Measurements from ENCODE around the gene MRPS35.
A peak's percentile ranks its signal among the peaks of the same experiment; 100 is the strongest.
"Not testable (repeated sequence)": the region's sequence is repeated elsewhere in the genome, so short reads cannot be mapped to it uniquely, and the experiment has no call there.

Gene MRPS35

GRCh38 chr12:27733052-27733656, 22.5 kb downstream of the MRPS35 start:
- Histone ChIP-seq H3K9me3 (ENCODE audit: control insufficient read depth, insufficient read depth, low read length) (no peaks in the 10 kb centered on the region), H3K9me2 (replicated peaks; ENCODE audit: control insufficient read depth, low read length) (no peaks in the 10 kb centered on the region), H3K4me2 (ENCODE audit: low read length) (no peak overlapping the region), H3K36me3 (ENCODE audit: control insufficient read depth, low read length) (peaks cover 67% of the 10 kb centered on the region), H3K4me1 (ENCODE audit: control insufficient read depth, low read length) (no peaks in the 10 kb centered on the region), H3K27ac (ENCODE audit: low read depth, low read length) (no peak overlapping the region), H3F3A (ENCODE audit: control insufficient read depth, insufficient read depth) (0 out of 2 replicates have a peak, but pooled peaks cover 3% of the 10 kb centered on the region), H3K79me2 (ENCODE audit: control insufficient read depth, low read length) (no peaks in the 10 kb centered on the region), H3K27me3 (ENCODE audit: control insufficient read depth, low read length) (no peaks in the 10 kb centered on the region), H4K20me1 (ENCODE audit: control insufficient read depth, insufficient read depth, low read depth, low read length) (0 out of 2 replicates have a peak, but pooled peaks cover 3% of the 10 kb centered on the region), H3K4me3 (ENCODE audit: low read length) (no peak overlapping the region)
- TF ChIP-seq EZH2phosphoT487 (IDR thresholded peaks at IDR 0.05; ENCODE audit: borderline replicate concordance, low read length), result no peak
- TF ChIP-seq, protein P1, sequence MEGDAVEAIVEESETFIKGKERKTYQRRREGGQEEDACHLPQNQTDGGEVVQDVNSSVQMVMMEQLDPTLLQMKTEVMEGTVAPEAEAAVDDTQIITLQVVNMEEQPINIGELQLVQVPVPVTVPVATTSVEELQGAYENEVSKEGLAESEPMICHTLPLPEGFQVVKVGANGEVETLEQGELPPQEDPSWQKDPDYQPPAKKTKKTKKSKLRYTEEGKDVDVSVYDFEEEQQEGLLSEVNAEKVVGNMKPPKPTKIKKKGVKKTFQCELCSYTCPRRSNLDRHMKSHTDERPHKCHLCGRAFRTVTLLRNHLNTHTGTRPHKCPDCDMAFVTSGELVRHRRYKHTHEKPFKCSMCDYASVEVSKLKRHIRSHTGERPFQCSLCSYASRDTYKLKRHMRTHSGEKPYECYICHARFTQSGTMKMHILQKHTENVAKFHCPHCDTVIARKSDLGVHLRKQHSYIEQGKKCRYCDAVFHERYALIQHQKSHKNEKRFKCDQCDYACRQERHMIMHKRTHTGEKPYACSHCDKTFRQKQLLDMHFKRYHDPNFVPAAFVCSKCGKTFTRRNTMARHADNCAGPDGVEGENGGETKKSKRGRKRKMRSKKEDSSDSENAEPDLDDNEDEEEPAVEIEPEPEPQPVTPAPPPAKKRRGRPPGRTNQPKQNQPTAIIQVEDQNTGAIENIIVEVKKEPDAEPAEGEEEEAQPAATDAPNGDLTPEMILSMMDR (IDR thresholded peaks at IDR 0.05; ENCODE audit: low read depth, low read length, poor library complexity, severe bottlenecking), result peak; percentile 76

- Histone ChIP-seq H3F3A (ENCODE audit: control insufficient read depth, insufficient read depth) (0 out of 2 replicates have a peak, but pooled peaks cover 3% of the 10 kb centered on the region), H4K20me1 (ENCODE audit: control insufficient read depth, insufficient read depth, low read depth, low read length) (0 out of 2 replicates have a peak, but pooled peaks cover 3% of the 10 kb centered on the region), H3K36me3 (ENCODE audit: control insufficient read depth, low read length) (peaks cover 70% of the 10 kb centered on the region), H3K4me2 (ENCODE audit: low read length) (no peak overlapping the region), H3K4me1 (ENCODE audit: control insufficient read depth, low read length) (no peaks in the 10 kb centered on the region), H3K27ac (ENCODE audit: low read depth, low read length) (no peak overlapping the region), H3K9me3 (ENCODE audit: control insufficient read depth, insufficient read depth, low read length) (no peaks in the 10 kb centered on the region), H3K27me3 (ENCODE audit: control insufficient read depth, low read length) (no peaks in the 10 kb centered on the region), H3K4me3 (ENCODE audit: low read length) (no peak overlapping the region), H3K79me2 (ENCODE audit: control insufficient read depth, low read length) (no peaks in the 10 kb centered on the region), H3K9me2 (replicated peaks; ENCODE audit: control insufficient read depth, low read length) (no peaks in the 10 kb centered on the region)
- no peak for TF ChIP-seq EZH2phosphoT487 (IDR thresholded peaks at IDR 0.05; ENCODE audit: borderline replicate concordance, low read length)
- TF ChIP-seq, protein P1 (IDR thresholded peaks at IDR 0.05; ENCODE audit: low read depth, low read length, poor library complexity, severe bottlenecking), result no peak
Measured at GRCh38 chr12:27733791-27734190, 23.2 kb downstream of the MRPS35 start.

DNA sequence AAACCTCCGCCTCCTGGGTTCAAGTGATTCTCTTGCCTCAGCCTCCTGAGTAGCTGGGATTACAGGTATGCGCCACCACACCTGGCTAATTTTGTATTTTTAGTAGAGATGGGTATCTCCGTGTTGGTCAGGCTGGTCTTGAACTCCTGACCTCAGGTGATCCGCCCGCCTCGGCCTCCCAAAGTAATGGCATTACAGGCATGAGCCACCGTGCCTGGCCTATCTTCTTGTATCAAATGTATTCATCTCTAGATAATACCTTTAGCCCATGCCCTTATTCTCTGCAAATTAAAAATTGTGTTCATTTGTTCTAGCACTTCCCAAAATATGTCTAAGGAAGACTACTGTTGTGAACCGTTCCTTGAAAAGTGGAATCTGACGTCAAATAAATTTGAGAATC, 23.7 kb downstream of the MRPS35 start:
- not testable (repeated sequence) for H3K9me2 ChIP-seq (replicated peaks; ENCODE audit: control insufficient read depth, low read length); H3K4me3 ChIP-seq (ENCODE audit: low read length); H3K27me3 ChIP-seq (ENCODE audit: control insufficient read depth, low read length); H3K79me2 ChIP-seq (ENCODE audit: control insufficient read depth, low read length); H3K27ac ChIP-seq (ENCODE audit: low read depth, low read length); H3F3A ChIP-seq (ENCODE audit: control insufficient read depth, insufficient read depth); H4K20me1 ChIP-seq (ENCODE audit: control insufficient read depth, insufficient read depth, low read depth, low read length); H3K4me2 ChIP-seq (ENCODE audit: low read length); H3K9me3 ChIP-seq (ENCODE audit: control insufficient read depth, insufficient read depth, low read length); H3K4me1 ChIP-seq (ENCODE audit: control insufficient read depth, low read length)
- H3K36me3 ChIP-seq (ENCODE audit: control insufficient read depth, low read length), result peaks cover 70% of the 10 kb centered on the region

DNA sequence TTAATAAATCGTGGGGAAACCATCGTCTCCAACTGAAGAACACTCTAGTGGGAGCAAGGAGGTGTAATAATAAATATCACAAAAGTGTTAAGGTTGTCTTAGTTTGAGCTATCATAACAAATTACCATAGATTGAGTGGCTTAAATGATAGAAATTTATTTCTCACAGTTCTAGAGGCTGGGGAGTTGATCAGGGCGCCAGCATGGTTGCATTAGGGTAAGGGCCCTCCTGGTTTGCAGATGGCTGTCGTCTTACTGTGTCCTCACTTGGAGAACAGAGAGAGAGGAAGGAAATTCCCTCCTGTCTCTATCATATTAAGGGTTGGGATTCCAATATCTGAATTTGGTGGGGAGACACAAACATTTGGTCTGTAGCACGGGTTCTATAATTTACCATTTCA, 33.0 kb downstream of the MRPS35 start:
- no peak overlapping the region for H3K27ac ChIP-seq (ENCODE audit: low read depth, low read length)
- H3K4me1 ChIP-seq (ENCODE audit: control insufficient read depth, low read length), result no peaks in the 10 kb centered on the region
- no peaks in the 10 kb centered on the region for H3F3A ChIP-seq (ENCODE audit: control insufficient read depth, insufficient read depth)
- peaks cover 69% of the 10 kb centered on the region for H3K36me3 ChIP-seq (ENCODE audit: control insufficient read depth, low read length)
- no peaks in the 10 kb centered on the region for H3K9me2 ChIP-seq (replicated peaks; ENCODE audit: control insufficient read depth, low read length)
- no peaks in the 10 kb centered on the region for H3K27me3 ChIP-seq (ENCODE audit: control insufficient read depth, low read length)
- H4K20me1 ChIP-seq (ENCODE audit: control insufficient read depth, insufficient read depth, low read depth, low read length), result no peaks in the 10 kb centered on the region
- no peaks in the 10 kb centered on the region for H3K9me3 ChIP-seq (ENCODE audit: control insufficient read depth, insufficient read depth, low read length)
- no peaks in the 10 kb centered on the region; the same call in 1 of the 2 replicates for H3K79me2 ChIP-seq (ENCODE audit: control insufficient read depth, low read length)
- TF ChIP-seq, protein P1 (IDR thresholded peaks at IDR 0.05; ENCODE audit: low read depth, low read length, poor library complexity, severe bottlenecking), result no peak
- no peak for TF ChIP-seq EZH2phosphoT487 (IDR thresholded peaks at IDR 0.05; ENCODE audit: borderline replicate concordance, low read length)
- H3K4me3 ChIP-seq (ENCODE audit: low read length), result no peak overlapping the region
- H3K4me2 ChIP-seq (ENCODE audit: low read length), result no peak overlapping the region

- H3K4me3 ChIP-seq (ENCODE audit: low read length); H3F3A ChIP-seq (ENCODE audit: control insufficient read depth, insufficient read depth); H3K27me3 ChIP-seq (ENCODE audit: control insufficient read depth, low read length); H3K4me2 ChIP-seq (ENCODE audit: low read length); H3K79me2 ChIP-seq (ENCODE audit: control insufficient read depth, low read length); H3K27ac ChIP-seq (ENCODE audit: low read depth, low read length); H3K4me1 ChIP-seq (ENCODE audit: control insufficient read depth, low read length); H3K9me2 ChIP-seq (replicated peaks; ENCODE audit: control insufficient read depth, low read length); H3K9me3 ChIP-seq (ENCODE audit: control insufficient read depth, insufficient read depth, low read length); H4K20me1 ChIP-seq (ENCODE audit: control insufficient read depth, insufficient read depth, low read depth, low read length): not testable (repeated sequence)
- H3K36me3 ChIP-seq (ENCODE audit: control insufficient read depth, low read length), result peaks cover 60% of the 10 kb centered on the region
Measured at GRCh38 chr12:27745734-27746133, 35.1 kb downstream of the MRPS35 start.
